WTC11 (cell line): Measurements from ENCODE around the gene SAG. TPM values are rescaled to one million over a fixed set of nuclear protein-coding genes. Genes with fewer than 3 reads are reported as not detected.

ENCODE experiments used
- ATAC-seq: fragments of 200-7000 bp; cut with Tn5 transposase; 2 replicates; pipeline ENCODE4 v1.10.0; 2021; ENCODE audit warnings: mild to moderate bottlenecking, moderate library complexity
- CTCF ChIA-PET: fragments of 300-600 bp; sonication (Branson Sonifier 250); formaldehyde crosslinking; loops from one replicate; lab custom pipeline; 2021; ENCODE audit warnings: antibody characterized with exemption; lab: Charles Lee
- POLR2A ChIA-PET: fragments of 350-600 bp; sonication (Branson Sonifier 250); formaldehyde crosslinking; loops from one replicate; lab custom pipeline; 2021; ENCODE audit warnings: antibody characterized with exemption; lab: Charles Lee
- DNase-seq: peaks from one replicate; pipeline ENCODE4 v3.0.0; 2021; ENCODE audit warnings: low spot score
- H3K27ac Mint-ChIP-seq: 2 replicates; pipeline ENCODE4 v1.8.0; 2021; ENCODE audit warnings: mixed read lengths
- H3K27me3 Mint-ChIP-seq: 2 replicates; pipeline ENCODE4 v1.8.0; 2021; ENCODE audit warnings: low read depth, mild to moderate bottlenecking, moderate library complexity, mixed read lengths
- H3K36me3 Mint-ChIP-seq: 2 replicates; pipeline ENCODE4 v1.8.0; 2021; ENCODE audit warnings: mixed read lengths
- H3K4me1 Mint-ChIP-seq: 2 replicates; pipeline ENCODE4 v1.8.0; 2022; ENCODE audit warnings: mixed read lengths
- H3K4me3 Mint-ChIP-seq: 2 replicates; pipeline ENCODE4 v1.8.0; 2021; ENCODE audit warnings: mild to moderate bottlenecking, moderate library complexity, mixed read lengths
- H3K9me3 Mint-ChIP-seq: 2 replicates; pipeline ENCODE4 v1.8.0; 2021; ENCODE audit warnings: mixed read lengths
- ATF2 ChIP-seq: sonication (generic); formaldehyde crosslinking; IDR thresholded peaks from 2 replicates; pipeline ENCODE4 v1.8.1; 2022; ENCODE audit warnings: low read depth, missing genetic modification reagents, borderline replicate concordance
- CTCF ChIP-seq: fragments of 200-600 bp; IDR thresholded peaks from 2 replicates; pipeline ENCODE4 v1.8.0; 2022; ENCODE audit warnings: antibody characterized with exemption
- EMX1 ChIP-seq: fragments of 250-450 bp; sonication (Bioruptor Pico); IDR thresholded peaks from 2 replicates; pipeline ENCODE4 v1.8.0; 2021; ENCODE audit warnings: mild to moderate bottlenecking
- ETV6 ChIP-seq: sonication (generic); formaldehyde crosslinking; IDR thresholded peaks from 2 replicates; pipeline ENCODE4 v1.8.1; 2022; ENCODE audit warnings: mild to moderate bottlenecking, missing genetic modification reagents
- FOXK1 ChIP-seq: sonication (generic); formaldehyde crosslinking; IDR thresholded peaks from 2 replicates; pipeline ENCODE4 v1.8.0; 2022; ENCODE audit warnings: mild to moderate bottlenecking, moderate library complexity, missing genetic modification reagents
- JAZF1 ChIP-seq: fragments of 250-450 bp; sonication (Bioruptor Pico); IDR thresholded peaks from 2 replicates; pipeline ENCODE4 v1.9.0; 2021; ENCODE audit warnings: moderate library complexity, mild to moderate bottlenecking, inconsistent platforms
- KAT7 ChIP-seq: sonication (generic); formaldehyde crosslinking; IDR thresholded peaks from 2 replicates; pipeline ENCODE4 v1.8.1; 2023; ENCODE audit warnings: missing genetic modification reagents, mild to moderate bottlenecking, borderline replicate concordance
- NFATC4 ChIP-seq: fragments of 250-450 bp; sonication (Bioruptor Pico); IDR thresholded peaks from 2 replicates; pipeline ENCODE4 v1.9.0; 2021; ENCODE audit warnings: mild to moderate bottlenecking
- NR1H2 ChIP-seq: sonication (generic); formaldehyde crosslinking; IDR thresholded peaks from 2 replicates; pipeline ENCODE4 v1.9.0; 2021; ENCODE audit warnings: mild to moderate bottlenecking, moderate library complexity, missing genetic modification reagents
- NR2C2 ChIP-seq: sonication (generic); formaldehyde crosslinking; IDR thresholded peaks from 2 replicates; pipeline ENCODE4 v1.8.0; 2022; ENCODE audit warnings: mild to moderate bottlenecking, missing genetic modification reagents
- NR3C1 ChIP-seq: sonication (generic); formaldehyde crosslinking; conservative IDR thresholded peaks from 2 replicates; pipeline ENCODE4 v1.8.1; 2023; ENCODE audit warnings: low read depth, mild to moderate bottlenecking, missing genetic modification reagents
- PRRX2 ChIP-seq: fragments of 250-450 bp; sonication (Bioruptor Pico); IDR thresholded peaks from 2 replicates; pipeline ENCODE4 v1.8.0; 2021; ENCODE audit warnings: mild to moderate bottlenecking
- RORB ChIP-seq: fragments of 250-450 bp; sonication (Bioruptor Pico); IDR thresholded peaks from 2 replicates; pipeline ENCODE4 v1.9.0; 2021; ENCODE audit warnings: mild to moderate bottlenecking
- SP1 ChIP-seq: sonication (generic); formaldehyde crosslinking; conservative IDR thresholded peaks from 2 replicates; pipeline ENCODE4 v1.8.1; 2022; ENCODE audit warnings: missing genetic modification reagents
- ZBTB21 ChIP-seq: sonication (generic); formaldehyde crosslinking; IDR thresholded peaks from 2 replicates; pipeline ENCODE4 v1.8.1; 2023; ENCODE audit warnings: mild to moderate bottlenecking, missing genetic modification reagents, borderline replicate concordance
- ZNF121 ChIP-seq: sonication (generic); formaldehyde crosslinking; IDR thresholded peaks from 2 replicates; pipeline ENCODE4 v1.8.0; 2023; ENCODE audit warnings: missing genetic modification reagents
- ZNF423 ChIP-seq: fragments of 250-450 bp; sonication (Bioruptor Pico); IDR thresholded peaks from 2 replicates; pipeline ENCODE4 v2.1.2; 2022; ENCODE audit warnings: mild to moderate bottlenecking, moderate library complexity
- total RNA-seq: library from RNA; stranded (reverse); gene quantifications from 3 replicates; pipeline ENCODE4 v1.2.3, GENCODE V29; 2021
- TF ChIP-seq, protein P1 (sequence below): sonication (generic); formaldehyde crosslinking; IDR thresholded peaks from 2 replicates; pipeline ENCODE4 v1.8.1; 2023; ENCODE audit warnings: mild to moderate bottlenecking, missing genetic modification reagents
- TF ChIP-seq, protein P2 (sequence below): sonication (generic); formaldehyde crosslinking; IDR thresholded peaks from 2 replicates; pipeline ENCODE4 v1.8.1; 2023; ENCODE audit warnings: mild to moderate bottlenecking, missing genetic modification reagents, moderate library complexity
- TF ChIP-seq, protein P3 (sequence below): sonication (generic); formaldehyde crosslinking; IDR thresholded peaks from 2 replicates; pipeline ENCODE4 v1.8.1; 2023; ENCODE audit warnings: mild to moderate bottlenecking, moderate library complexity, missing genetic modification reagents
- TF ChIP-seq, protein P4 (sequence below): sonication (generic); formaldehyde crosslinking; IDR thresholded peaks from 2 replicates; pipeline ENCODE4 v1.8.1; 2023; ENCODE audit warnings: mild to moderate bottlenecking, missing genetic modification reagents, borderline replicate concordance

The SAG gene
- total RNA-seq, 1 experiment from 2014 or later: not detected

DNA sequence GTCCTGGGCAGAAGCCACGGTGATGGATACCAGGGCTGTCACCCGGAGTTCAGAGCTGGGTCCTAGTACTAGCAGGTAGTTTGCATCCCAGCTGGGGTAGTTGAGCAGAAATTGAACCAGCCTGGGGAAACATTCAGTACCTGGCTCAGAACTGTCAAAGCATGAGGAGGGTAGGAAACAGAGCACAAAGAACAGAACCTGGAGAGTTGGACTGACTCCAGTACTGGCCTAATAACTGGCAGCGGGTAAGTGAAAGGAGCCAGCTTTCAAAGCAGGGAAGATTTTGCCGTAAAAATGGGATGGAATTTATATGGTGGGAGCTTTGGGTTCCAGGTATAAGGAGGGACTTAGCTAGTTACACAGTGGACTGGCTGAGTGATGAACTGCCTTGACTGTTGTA lies 32.4 kb upstream of the SAG start (continued):
- no peak for TF ChIP-seq CTCF
- no peak for TF ChIP-seq ATF2 (CRISPR knock-in tag)

DNA sequence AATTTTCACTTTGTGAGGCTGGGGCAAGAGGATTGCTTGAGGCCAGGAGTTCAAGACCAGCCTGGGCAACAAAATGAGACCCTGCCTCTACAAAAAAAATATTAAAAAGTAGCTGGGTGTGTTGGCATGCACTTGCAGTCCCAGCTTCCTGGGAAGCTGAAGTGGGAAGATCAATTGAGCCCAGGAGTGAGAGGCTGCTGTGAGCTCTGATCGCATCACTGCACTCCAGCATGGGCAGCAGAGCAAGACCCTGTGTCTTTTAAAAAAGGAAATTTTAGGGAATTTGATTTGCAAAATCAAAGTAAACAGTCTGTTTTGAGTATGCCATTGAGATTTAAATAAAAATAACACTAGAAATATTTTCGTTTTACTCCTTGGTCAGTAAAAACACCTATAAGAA lies 28.7 kb upstream of the SAG start:
- TF ChIP-seq, protein P1, sequence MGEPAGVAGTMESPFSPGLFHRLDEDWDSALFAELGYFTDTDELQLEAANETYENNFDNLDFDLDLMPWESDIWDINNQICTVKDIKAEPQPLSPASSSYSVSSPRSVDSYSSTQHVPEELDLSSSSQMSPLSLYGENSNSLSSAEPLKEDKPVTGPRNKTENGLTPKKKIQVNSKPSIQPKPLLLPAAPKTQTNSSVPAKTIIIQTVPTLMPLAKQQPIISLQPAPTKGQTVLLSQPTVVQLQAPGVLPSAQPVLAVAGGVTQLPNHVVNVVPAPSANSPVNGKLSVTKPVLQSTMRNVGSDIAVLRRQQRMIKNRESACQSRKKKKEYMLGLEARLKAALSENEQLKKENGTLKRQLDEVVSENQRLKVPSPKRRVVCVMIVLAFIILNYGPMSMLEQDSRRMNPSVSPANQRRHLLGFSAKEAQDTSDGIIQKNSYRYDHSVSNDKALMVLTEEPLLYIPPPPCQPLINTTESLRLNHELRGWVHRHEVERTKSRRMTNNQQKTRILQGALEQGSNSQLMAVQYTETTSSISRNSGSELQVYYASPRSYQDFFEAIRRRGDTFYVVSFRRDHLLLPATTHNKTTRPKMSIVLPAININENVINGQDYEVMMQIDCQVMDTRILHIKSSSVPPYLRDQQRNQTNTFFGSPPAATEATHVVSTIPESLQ (CRISPR knock-in tag): no peak
- TF ChIP-seq NR1H2 (CRISPR knock-in tag) (no peak), ETV6 (CRISPR knock-in tag) (no peak), SP1 (CRISPR knock-in tag) (no peak), FOXK1 (CRISPR knock-in tag) (no peak), EMX1 (CRISPR knock-in tag) (no peak), NFATC4 (CRISPR knock-in tag) (no peak), KAT7 (CRISPR knock-in tag) (no peak), JAZF1 (CRISPR knock-in tag) (no peak), ZNF121 (CRISPR knock-in tag) (no peak), ZNF423 (no peak), PRRX2 (no peak), RORB (CRISPR knock-in tag) (no peak), ZBTB21 (no peak), NR2C2 (CRISPR knock-in tag) (no peak), NR3C1 (CRISPR knock-in tag) (no peak)
- TF ChIP-seq, protein P2, sequence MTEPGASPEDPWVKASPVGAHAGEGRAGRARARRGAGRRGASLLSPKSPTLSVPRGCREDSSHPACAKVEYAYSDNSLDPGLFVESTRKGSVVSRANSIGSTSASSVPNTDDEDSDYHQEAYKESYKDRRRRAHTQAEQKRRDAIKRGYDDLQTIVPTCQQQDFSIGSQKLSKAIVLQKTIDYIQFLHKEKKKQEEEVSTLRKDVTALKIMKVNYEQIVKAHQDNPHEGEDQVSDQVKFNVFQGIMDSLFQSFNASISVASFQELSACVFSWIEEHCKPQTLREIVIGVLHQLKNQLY (CRISPR knock-in tag): no peak
- TF ChIP-seq, protein P3, sequence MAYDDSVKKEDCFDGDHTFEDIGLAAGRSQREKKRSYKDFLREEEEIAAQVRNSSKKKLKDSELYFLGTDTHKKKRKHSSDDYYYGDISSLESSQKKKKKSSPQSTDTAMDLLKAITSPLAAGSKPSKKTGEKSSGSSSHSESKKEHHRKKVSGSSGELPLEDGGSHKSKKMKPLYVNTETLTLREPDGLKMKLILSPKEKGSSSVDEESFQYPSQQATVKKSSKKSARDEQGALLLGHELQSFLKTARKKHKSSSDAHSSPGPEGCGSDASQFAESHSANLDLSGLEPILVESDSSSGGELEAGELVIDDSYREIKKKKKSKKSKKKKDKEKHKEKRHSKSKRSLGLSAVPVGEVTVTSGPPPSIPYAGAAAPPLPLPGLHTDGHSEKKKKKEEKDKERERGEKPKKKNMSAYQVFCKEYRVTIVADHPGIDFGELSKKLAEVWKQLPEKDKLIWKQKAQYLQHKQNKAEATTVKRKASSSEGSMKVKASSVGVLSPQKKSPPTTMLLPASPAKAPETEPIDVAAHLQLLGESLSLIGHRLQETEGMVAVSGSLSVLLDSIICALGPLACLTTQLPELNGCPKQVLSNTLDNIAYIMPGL: no peak
- TF ChIP-seq, protein P4, sequence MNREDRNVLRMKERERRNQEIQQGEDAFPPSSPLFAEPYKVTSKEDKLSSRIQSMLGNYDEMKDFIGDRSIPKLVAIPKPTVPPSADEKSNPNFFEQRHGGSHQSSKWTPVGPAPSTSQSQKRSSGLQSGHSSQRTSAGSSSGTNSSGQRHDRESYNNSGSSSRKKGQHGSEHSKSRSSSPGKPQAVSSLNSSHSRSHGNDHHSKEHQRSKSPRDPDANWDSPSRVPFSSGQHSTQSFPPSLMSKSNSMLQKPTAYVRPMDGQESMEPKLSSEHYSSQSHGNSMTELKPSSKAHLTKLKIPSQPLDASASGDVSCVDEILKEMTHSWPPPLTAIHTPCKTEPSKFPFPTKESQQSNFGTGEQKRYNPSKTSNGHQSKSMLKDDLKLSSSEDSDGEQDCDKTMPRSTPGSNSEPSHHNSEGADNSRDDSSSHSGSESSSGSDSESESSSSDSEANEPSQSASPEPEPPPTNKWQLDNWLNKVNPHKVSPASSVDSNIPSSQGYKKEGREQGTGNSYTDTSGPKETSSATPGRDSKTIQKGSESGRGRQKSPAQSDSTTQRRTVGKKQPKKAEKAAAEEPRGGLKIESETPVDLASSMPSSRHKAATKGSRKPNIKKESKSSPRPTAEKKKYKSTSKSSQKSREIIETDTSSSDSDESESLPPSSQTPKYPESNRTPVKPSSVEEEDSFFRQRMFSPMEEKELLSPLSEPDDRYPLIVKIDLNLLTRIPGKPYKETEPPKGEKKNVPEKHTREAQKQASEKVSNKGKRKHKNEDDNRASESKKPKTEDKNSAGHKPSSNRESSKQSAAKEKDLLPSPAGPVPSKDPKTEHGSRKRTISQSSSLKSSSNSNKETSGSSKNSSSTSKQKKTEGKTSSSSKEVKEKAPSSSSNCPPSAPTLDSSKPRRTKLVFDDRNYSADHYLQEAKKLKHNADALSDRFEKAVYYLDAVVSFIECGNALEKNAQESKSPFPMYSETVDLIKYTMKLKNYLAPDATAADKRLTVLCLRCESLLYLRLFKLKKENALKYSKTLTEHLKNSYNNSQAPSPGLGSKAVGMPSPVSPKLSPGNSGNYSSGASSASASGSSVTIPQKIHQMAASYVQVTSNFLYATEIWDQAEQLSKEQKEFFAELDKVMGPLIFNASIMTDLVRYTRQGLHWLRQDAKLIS: no peak
- ATAC-seq (no peak), DNase-seq (no peak)
- POLR2A ChIA-PET: no interaction called here
- no peaks in the 10 kb centered on the region for H3K4me1 Mint-ChIP-seq
- no peak overlapping the region for H3K27ac Mint-ChIP-seq
- H3K4me3 Mint-ChIP-seq: no peak overlapping the region
- no peaks in the 10 kb centered on the region for H3K9me3 Mint-ChIP-seq
- H3K27me3 Mint-ChIP-seq: no peaks in the 10 kb centered on the region
- CTCF ChIA-PET: no interaction called here
- H3K36me3 Mint-ChIP-seq: peaks cover 79% of the 10 kb centered on the region
